Hepatocyte (in vitro differentiated cells): ENCODE measurements around the gene CDK5RAP1. TPM values are rescaled to one million over a fixed set of nuclear protein-coding genes. Genes with fewer than 3 reads are reported as not detected.

Experiments
- DNase-seq: peaks from one replicate; pipeline ENCODE4 v3.0.0-alpha.2; 2016; ENCODE audit warnings: low spot score
- H2AFZ ChIP-seq: fragments of 200-600 bp; sonication (generic); 2 replicates; pipeline ENCODE4 v1.6.0; 2016; ENCODE audit warnings: antibody characterized with exemption, mild to moderate bottlenecking
- H3K27ac ChIP-seq: fragments of 200-600 bp; sonication (generic); 2 replicates; pipeline ENCODE4 v1.5.1; 2016; ENCODE audit warnings: mild to moderate bottlenecking
- H3K27me3 ChIP-seq: fragments of 200-600 bp; sonication (generic); 2 replicates; pipeline ENCODE4 v1.6.1; 2016
- H3K36me3 ChIP-seq: fragments of 200-600 bp; sonication (generic); replicated peaks from 2 replicates; pipeline ENCODE4 v1.5.1; 2016; ENCODE audit warnings: low read depth; ENCODE audit not compliant: insufficient read depth
- H3K4me1 ChIP-seq: fragments of 200-600 bp; sonication (generic); 2 replicates; pipeline ENCODE4 v1.5.1; 2016; ENCODE audit warnings: mild to moderate bottlenecking, moderate library complexity; ENCODE audit not compliant: insufficient read depth
- H3K4me2 ChIP-seq: fragments of 200-600 bp; sonication (generic); 2 replicates; pipeline ENCODE4 v1.6.0; 2016
- H3K4me3 ChIP-seq: fragments of 200-600 bp; sonication (generic); 2 replicates; pipeline ENCODE4 v1.5.1; 2016; ENCODE audit warnings: mild to moderate bottlenecking
- H3K79me2 ChIP-seq: fragments of 200-600 bp; sonication (generic); 2 replicates; pipeline ENCODE4 v1.6.0; 2017; ENCODE audit warnings: mild to moderate bottlenecking
- H3K9me2 ChIP-seq: fragments of 200-600 bp; sonication (generic); replicated peaks from 2 replicates; pipeline ENCODE4 v1.6.0; 2017; ENCODE audit warnings: mild to moderate bottlenecking; ENCODE audit not compliant: insufficient read depth
- H3K9me3 ChIP-seq: fragments of 200-600 bp; sonication (generic); 2 replicates; pipeline ENCODE4 v1.5.1; 2016; ENCODE audit warnings: low read depth, mild to moderate bottlenecking
- H4K20me1 ChIP-seq: fragments of 200-600 bp; sonication (generic); 2 replicates; pipeline ENCODE4 v1.6.0; 2016; ENCODE audit warnings: mild to moderate bottlenecking; ENCODE audit not compliant: insufficient read depth, poor library complexity, severe bottlenecking
- CTCF ChIP-seq: fragments of 200-600 bp; sonication (generic); IDR thresholded peaks from 2 replicates; pipeline ENCODE4 v1.5.1; 2016; ENCODE audit warnings: antibody characterized with exemption, mild to moderate bottlenecking; ENCODE audit not compliant: poor library complexity
- EZH2 ChIP-seq: fragments of 200-600 bp; sonication (generic); IDR thresholded peaks from 2 replicates; pipeline ENCODE4 v1.6.1; 2016; ENCODE audit warnings: antibody characterized with exemption, mild to moderate bottlenecking, borderline replicate concordance
- EZH2phosphoT487 ChIP-seq: fragments of 200-600 bp; sonication (generic); IDR thresholded peaks from one replicate; pipeline ENCODE4 v1.6.1; 2018; ENCODE audit warnings: antibody characterized with exemption, mild to moderate bottlenecking, low read depth, moderate library complexity; ENCODE audit not compliant: unreplicated experiment, severe bottlenecking
- WGBS: methylation state at CpG from one replicate; pipeline ENCODE4 v1.1.6; 2016; ENCODE audit warnings: low lambda C conversion rate; ENCODE audit errors: missing lambda C conversion rate; 5-methylcytosine and 5-hydroxymethylcytosine counted together
- polyA plus RNA-seq: library from polyadenylated mRNA; unstranded; fragments of >200 nt; fragmentation: Nextera tagmentation; extraction: Ambion mirVana; gene quantifications from 2 replicates; pipeline ENCODE4 v1.2.1, GENCODE V29; 2016
- total RNA-seq: library from RNA; depleted of rRNA; stranded (reverse); fragments of >200 nt; gene quantifications from 2 replicates; pipeline ENCODE4 v1.2.3, GENCODE V29; 2014

The CDK5RAP1 gene
- total and polyA plus RNA-seq, 2 experiments from 2014 or later: 35.6 to 52.2 TPM

GRCh38 chr20:33336375-33336774 lies 64.9 kb downstream of the CDK5RAP1 start:
- no peaks in the 10 kb centered on the region for H3K9me2 ChIP-seq
- H3K27ac ChIP-seq: no peak overlapping the region
- H3K27me3 ChIP-seq: no peaks in the 10 kb centered on the region
- TF ChIP-seq EZH2 (no peak), EZH2phosphoT487 (no peak), CTCF (no peak)
- H4K20me1 ChIP-seq: no peaks in the 10 kb centered on the region
- no peak for DNase-seq
- no peaks in the 10 kb centered on the region for H3K79me2 ChIP-seq
- no peaks in the 10 kb centered on the region for H3K9me3 ChIP-seq
- H2AFZ ChIP-seq: no peak overlapping the region
- H3K36me3 ChIP-seq: no peaks in the 10 kb centered on the region
- H3K4me2 ChIP-seq: no peak overlapping the region
- H3K4me3 ChIP-seq: no peak overlapping the region
- H3K4me1 ChIP-seq: no peaks in the 10 kb centered on the region
- WGBS: 95% methylated on average over 3 of the region's 3 CpGs

GRCh38 chr20:33334111-33334510 lies 67.2 kb downstream of the CDK5RAP1 start:
- H3K4me3 ChIP-seq: no peak overlapping the region
- no peaks in the 10 kb centered on the region for H3K4me1 ChIP-seq
- H2AFZ ChIP-seq: no peak overlapping the region
- H3K9me3 ChIP-seq: no peaks in the 10 kb centered on the region
- H3K79me2 ChIP-seq: no peaks in the 10 kb centered on the region
- no peak overlapping the region for H3K4me2 ChIP-seq
- no peak overlapping the region for H3K27ac ChIP-seq
- DNase-seq: no peak
- H4K20me1 ChIP-seq: no peaks in the 10 kb centered on the region
- H3K27me3 ChIP-seq: peaks cover 6% of the 10 kb centered on the region
- no peaks in the 10 kb centered on the region for H3K36me3 ChIP-seq
- TF ChIP-seq EZH2: no peak
- 63% methylated on average over 3 of the region's 3 CpGs for WGBS
- H3K9me2 ChIP-seq: no peaks in the 10 kb centered on the region

GRCh38 chr20:33333616-33334015 lies 67.7 kb downstream of the CDK5RAP1 start:
- Histone ChIP-seq H3K9me2 (no peaks in the 10 kb centered on the region), H2AFZ (no peak overlapping the region)
- no peak for TF ChIP-seq CTCF
- no peak for TF ChIP-seq EZH2phosphoT487
- no peak for TF ChIP-seq EZH2

GRCh38 chr20:33332905-33333456 lies 68.3 kb downstream of the CDK5RAP1 start:
- no peak overlapping the region for H3K4me3 ChIP-seq
- TF ChIP-seq EZH2 (no peak), CTCF (no peak), EZH2phosphoT487 (no peak)
- H2AFZ ChIP-seq: no peak overlapping the region
- H3K4me2 ChIP-seq: no peak overlapping the region
- H3K79me2 ChIP-seq: no peaks in the 10 kb centered on the region
- no peaks in the 10 kb centered on the region for H3K9me2 ChIP-seq
- H3K27ac ChIP-seq: no peak overlapping the region
- peaks cover 6% of the 10 kb centered on the region for H3K27me3 ChIP-seq
- no peak for DNase-seq
- WGBS: 87% methylated on average over 20 of the region's 20 CpGs
- no peaks in the 10 kb centered on the region for H4K20me1 ChIP-seq
- no peaks in the 10 kb centered on the region for H3K36me3 ChIP-seq
- no peaks in the 10 kb centered on the region for H3K9me3 ChIP-seq
- no peaks in the 10 kb centered on the region for H3K4me1 ChIP-seq

More at GRCh38 chr20:33333616-33334015, 67.7 kb downstream of the CDK5RAP1 start:
- Histone ChIP-seq H3K36me3 (no peaks in the 10 kb centered on the region), H3K79me2 (no peaks in the 10 kb centered on the region), H3K9me3 (no peaks in the 10 kb centered on the region), H3K4me3 (no peak overlapping the region), H3K27me3 (peaks cover 6% of the 10 kb centered on the region), H4K20me1 (no peaks in the 10 kb centered on the region), H3K27ac (no peak overlapping the region), H3K4me2 (no peak overlapping the region), H3K4me1 (no peaks in the 10 kb centered on the region)
- no peak for DNase-seq
- WGBS: 83% methylated on average over 7 of the region's 7 CpGs
